GM18868 (cell line): ENCODE results near the gene TTC7B.
"Not testable (repeated sequence)": the region's sequence is repeated elsewhere in the genome, so short reads cannot be mapped to it uniquely, and the experiment has no call there.

ENCODE experiments used
- ATAC-seq: cut with Tn5 transposase; IDR thresholded peaks from one replicate; pipeline ENCODE4 v1.9.1; 2021; ENCODE audit warnings: mild to moderate bottlenecking, moderate library complexity; ENCODE audit not compliant: unreplicated experiment

Gene TTC7B

DNA sequence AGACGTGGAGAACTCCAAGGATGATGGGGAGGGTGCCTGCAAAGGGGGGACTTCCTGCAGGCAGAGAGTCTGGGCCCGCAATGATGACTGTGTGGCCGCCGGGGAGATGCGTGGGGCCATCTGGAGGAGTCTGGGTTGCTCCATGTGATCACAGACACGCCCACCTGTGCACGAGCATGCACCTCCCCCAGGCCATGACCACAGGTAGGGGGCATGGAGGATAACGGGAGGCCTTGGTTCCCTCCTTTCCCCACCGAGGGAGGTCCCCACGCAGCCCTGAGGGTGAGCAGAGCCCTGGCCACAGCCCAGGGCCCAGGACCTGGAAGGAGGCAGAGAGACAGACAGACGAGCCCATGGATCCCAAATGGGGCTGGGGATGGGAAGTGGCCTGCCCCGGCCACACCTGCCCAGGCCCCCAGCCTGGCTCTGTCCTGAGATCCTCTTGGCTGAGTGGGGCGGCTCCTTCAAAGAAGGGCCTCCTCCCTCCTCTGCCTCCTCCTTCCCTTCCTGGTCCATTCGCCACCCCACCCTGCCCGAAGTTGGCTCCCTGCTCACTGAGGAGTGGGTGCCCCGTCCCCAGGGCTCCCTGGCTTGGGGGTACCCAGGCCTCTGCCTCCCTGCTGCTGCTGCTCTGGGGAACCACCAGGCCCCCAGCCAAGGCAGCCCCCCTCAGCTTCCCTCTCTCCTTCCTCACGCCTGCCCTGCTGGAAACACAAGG lies 281.2 kb downstream of the TTC7B start:
- no peak for ATAC-seq

DNA sequence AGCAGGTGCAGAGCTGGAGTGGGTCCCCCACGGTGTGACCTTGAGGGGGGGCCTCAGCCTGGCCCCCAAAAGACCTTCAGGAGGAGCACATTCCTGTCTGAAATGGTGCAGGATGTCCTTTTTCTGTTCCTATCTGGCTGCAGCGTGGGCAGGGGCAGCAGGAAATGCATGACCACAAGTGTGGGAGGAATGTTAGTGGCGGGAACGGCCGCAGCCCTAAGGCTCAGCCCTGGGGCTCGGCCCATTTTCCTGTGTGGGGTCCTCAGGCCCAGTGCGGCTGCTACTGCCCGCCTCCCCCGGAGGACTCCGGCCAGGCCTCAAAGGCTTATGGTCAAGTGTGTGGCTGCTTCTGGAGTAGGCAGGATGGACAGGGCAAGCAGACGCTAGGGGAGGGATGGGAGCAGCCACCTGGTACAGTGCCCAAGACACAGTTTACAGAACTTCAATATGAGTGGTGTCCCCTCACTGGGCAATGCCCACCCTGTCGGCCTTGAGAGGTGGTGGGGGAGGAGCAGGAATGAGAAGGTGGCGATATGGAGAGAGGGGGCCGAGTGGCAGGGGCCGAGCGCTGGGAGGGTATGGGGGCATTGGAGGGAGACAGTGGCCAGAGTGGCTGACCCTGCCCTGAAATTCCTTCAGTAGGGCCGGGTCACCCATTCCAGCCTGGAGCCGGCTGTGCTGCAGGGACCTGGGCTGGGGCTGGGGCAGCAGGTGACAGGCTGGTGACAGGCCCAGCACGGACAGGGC lies 282.0 kb downstream of the TTC7B start:
- ATAC-seq = no peak

DNA sequence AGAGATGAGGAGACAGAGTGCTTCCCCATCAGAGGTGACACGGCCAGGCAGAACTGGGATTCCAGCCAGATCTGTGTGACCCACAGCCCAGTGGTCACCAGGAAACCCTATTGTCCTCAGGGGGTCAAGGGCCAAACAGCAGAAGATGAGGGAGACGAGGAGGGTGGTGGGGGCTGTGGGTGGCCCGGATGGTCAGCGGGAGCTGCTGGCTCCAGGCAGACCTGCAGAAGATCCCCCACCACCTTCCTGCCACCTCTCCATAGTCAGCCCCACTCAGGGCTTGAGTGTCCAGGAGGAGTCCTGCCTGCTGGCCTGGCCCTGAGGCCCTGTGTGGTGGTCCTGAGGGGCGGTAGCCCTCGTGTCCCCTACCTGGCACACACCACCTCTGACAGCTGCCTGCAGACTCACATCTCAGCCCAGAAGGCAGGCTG lies 282.6 kb downstream of the TTC7B start:
- ATAC-seq = no peak

DNA sequence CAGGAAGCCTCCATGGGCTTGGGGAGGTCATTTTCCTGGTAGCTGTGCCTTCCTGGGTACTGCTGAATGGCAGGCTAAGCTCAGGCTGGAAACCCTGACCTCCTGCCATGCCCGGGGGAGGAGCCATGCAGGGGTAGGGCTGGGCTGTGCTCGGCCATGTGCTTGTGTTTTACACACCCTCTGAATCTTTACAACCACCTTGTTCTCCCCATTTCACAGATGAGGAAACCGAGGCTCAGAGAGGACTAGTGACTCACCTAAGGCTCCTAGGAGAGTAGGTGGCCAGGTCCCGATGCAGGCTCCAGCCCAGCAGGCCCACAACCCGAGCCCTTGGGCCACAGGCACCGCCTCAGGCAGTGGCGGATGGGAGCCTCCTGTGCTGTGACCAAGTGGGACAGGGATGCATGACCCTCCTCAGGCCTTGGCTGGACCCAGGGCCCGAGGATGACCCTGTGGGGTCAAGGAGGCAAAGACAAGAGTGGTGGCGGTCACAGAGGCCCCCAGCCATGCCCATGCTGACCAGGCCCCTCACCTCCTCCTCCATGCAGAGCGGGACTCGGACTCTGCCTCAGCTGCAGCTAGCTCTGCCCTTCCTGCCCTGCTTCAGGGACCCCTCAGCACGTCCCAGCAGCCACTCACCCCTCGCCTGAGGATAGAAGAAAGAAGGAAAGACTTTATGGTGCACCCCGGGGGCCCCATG lies 283.3 kb downstream of the TTC7B start:
- no peak for ATAC-seq

DNA sequence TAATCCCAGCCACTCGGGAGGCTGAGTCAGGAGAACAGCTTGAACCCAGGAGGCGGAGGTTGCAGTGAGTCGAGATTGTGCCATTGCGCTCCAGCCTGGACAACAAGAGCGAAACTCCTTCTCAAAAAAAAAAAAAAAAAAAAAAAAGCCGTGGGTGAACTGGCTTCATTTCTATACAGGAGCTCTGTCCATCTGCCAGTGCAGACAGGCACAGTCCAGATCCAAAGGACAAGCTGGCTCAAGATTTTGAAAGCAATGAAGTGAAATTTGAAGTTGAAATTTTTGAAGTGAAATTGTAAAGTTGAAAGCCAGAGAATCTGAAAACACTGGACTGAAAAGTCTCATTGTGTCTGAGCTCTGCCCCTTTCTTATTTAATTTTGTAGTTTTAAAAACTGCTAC lies 284.7 kb downstream of the TTC7B start:
- no peak for ATAC-seq

DNA sequence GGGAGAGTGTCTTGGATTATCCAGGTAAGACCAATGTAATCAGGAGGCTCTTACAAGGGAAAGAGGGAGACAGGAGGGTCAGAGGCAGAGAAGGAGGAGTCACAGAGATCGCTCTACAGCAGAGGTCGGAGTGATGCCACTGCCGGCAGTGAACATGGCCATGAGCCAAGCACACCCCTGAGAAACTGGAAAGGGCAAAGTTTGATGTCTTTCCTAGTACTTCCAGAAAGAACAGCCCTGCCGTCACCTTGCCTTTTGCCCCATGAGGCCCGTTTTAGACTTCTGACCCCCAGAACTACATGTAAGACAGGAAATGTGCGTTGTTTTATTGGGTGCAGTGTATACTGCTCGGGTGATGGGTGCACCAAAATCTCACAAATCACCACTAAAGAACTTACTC lies 285.7 kb downstream of the TTC7B start:
- no peak for ATAC-seq

DNA sequence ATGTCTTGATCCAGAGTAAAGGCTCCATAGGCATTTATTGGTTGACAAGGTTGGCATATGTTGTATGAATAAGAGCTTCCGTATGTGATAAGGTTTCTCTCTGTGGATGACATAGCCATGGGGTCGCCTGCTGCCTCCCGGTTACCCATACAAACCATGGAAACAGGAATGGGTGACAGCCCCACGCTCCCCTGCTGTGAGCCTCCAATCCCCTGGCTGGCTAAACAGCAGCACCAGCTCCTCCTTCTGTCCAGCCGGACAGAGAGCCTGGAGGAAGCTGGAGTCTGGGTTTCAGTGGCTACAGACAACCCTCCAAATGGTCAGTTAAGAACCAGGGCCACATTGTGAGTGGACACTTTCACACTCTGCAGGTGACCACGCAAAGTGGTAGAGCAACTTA lies 288.3 kb downstream of the TTC7B start:
- ATAC-seq = no peak

DNA sequence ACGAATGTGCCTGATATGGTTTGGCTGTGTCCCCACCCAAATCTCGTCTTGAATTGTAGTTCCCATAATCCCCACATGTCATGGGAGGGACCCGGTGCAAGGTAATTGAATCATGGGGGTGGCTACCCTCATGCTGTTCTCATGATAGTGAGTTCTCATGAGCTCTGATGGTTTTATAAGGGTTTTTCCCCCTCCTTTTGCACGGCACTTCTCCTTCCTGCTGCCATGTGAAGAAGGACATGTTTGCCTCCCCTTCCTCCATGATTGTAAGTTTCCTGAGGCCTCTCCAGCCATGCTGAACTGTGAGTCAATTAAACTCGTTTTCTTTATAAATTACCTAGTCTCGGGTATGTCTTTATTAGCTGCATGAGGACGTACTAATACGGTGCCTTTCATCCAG lies 289.7 kb downstream of the TTC7B start:
- ATAC-seq = not testable (repeated sequence)

DNA sequence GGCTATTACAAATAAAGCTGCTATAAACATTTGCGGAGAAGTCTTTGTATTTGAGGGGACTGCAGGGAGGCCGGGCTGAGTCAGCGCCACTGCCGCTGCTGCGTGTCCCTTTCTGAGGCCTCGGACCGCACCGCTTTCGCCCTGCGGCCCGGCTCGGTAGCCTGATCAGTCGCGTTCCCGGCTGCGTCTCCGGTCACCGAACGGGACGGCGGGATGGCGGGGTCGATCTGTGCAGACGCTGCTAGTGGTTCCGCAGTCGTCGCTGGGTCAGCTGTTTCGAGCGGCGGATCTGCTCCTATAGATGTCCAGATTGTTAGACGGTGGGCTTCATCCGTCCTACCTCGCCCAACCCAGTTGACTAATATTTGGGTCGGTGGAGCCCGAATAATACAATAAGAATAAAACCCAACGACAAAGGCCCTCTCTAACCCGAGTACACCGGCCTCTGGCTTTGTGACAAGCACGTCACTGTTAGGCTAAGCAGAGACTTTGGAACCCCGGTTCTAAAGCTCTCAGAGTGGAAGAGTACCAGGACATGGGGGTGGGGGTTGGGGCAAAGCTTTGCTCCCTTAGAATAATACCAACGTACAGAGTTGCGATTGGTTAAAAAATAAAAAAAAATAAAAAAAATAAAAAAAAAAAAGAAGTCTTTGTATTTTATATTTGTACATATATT lies 290.7 kb downstream of the TTC7B start:
- ATAC-seq = not testable (repeated sequence)

DNA sequence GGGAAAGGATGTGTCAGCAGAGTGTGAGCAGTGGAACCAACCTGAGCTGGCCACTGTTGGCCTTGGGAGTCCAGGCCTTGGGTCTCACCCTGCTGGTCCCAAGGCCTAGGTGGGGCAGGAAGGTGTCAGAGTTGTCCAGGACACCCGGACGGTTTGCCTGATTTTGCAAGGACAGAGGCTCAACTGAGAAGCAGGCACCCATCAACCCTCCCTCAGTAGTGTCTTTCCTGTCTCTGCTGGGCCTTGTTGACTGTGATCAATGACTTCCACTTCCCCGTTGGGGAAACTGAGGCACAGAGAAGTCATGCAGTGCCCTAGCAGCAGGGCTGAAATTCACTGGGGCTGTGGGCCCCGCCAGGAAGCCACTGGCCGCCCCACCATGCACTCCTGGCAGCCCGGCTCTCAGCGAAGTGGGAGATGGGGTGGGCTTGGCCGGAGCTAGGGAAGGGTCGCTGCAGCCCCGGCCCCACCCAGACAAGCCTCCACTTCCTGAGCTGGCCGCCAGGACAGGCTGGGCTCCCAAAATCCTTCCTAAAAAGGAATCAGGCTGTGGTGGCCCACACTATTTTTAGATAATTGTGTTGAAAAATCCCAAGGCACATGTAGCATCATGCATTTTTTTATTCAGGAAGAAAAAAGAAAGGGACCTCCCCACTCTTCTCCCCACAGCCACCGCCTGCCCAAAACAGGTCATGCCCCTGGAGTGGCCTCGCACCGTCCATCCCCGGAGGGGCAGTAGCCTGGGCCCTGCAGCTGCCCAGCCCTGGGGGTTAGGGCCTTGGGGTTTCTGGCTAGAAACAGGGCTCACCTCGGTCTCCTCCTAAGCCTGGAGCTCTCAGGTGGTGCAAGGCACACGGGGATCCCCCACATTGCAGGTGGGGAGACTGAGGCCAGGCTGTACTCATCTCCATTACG lies 292.0 kb downstream of the TTC7B start:
- ATAC-seq = no peak

DNA sequence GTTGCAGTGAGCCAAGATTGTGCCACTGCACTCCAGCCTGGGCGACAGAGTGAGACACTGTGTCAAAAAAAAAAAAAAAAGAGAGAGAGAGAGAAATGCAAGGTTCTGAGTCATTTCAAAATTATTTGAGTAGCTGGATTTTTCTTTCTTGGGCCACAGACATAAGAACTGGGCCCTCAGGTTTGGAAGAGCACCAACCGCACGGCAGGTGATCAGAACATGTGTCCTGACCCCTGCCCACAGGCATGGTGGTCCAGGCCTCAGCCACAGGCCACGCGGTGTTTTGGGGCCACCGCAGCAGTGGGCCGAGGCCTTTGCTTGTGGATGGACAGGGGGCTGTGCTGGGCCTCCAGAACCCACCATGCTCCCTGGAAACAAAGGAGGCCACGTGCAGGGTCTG lies 292.7 kb downstream of the TTC7B start:
- no peak for ATAC-seq

DNA sequence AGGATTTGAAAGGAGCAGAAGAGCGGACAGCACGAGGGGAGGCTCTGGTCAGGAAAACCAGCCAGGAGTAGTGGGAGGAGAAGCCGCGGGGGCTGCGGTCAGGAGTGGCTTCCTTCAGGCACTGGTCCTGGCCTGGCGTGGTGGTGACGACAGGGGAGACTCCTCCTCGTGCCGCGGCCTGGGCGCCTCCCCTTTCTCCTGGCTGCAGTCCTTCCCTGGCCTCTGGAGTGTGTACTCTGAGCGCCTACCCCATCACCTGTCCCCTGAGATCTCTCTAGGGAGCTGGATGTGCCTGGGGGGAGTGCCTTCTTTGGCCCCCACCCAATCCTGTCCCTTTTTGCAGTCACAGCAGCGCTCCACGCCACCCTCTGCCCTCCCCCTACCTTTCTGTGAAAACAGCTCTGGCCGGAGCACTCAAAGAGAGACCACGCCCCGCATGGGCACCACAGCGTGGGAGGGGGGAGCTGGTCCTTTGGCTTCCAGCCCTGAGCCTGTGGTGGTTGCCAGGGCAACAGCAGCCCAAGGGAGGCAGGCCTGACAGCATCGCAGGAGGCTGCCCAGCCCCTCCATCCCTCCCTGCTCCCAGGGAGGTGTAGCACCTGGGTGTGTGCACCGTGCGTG lies 293.5 kb downstream of the TTC7B start:
- ATAC-seq = no peak

DNA sequence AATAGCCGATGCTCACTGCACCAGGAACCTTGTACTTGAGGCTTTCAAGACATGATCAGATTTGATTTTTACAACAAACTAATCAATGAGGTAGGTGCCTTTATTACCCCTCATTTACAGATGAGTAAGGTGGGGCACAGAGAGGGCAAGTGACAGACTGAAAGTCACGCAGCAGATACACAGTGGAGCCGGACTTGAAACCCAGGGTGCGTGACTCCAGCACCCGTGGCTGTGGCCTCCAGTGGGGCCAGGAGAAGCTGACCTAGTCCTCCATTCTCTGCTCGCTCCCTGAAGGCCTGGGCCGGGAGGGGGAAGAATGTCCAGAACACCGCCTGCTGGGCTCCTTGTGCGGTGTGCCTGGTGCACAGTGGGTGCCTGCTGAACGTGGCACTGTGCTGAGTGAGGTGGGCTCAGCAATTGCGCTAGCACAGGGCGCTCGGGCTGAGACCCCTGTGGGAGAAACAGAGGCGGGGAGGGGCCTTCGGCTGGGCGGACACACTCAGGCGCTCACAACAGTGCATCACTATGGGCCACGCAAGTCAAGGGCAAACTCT lies 294.2 kb downstream of the TTC7B start:
- no peak for ATAC-seq

DNA sequence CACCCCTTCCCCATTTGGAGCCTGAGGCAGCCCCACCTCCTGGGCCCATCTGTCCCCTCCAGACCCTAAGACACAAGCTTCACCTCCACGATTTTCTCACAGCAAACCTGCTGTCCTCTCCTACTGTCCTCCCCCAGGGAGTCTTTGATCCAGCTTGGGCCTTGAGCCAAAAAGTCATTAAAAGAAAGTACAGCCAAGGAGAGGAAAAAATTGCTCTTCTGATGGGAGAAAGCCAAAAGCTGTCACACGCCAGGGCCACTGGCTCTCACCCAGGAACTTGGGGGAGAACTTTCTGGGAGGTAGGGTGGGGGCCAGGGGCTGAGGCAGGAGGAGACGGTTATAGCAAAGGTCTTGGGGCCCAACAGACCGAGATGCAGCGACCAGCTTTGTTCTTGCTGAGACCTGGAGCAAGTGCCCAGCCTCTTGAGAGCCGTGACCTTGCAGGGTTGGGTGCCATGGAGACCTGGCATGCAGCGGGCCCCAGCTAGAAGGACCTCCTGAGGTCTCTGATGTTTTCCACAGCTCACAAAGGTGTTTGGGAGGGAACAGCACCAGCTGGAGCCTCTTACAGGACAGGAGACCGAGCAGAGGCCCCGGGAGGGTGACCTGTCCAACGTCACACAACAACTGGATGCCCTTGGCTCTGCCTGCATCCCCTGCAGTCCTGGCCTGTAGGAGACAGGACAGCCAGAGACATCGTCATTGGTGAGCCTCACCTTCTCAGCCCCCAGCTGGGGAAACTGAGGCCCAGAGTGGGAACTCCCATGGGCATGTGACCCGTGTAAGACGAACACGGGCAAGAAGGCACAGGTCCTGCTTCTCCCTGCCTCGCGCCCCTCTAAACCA lies 294.9 kb downstream of the TTC7B start:
- no peak for ATAC-seq

DNA sequence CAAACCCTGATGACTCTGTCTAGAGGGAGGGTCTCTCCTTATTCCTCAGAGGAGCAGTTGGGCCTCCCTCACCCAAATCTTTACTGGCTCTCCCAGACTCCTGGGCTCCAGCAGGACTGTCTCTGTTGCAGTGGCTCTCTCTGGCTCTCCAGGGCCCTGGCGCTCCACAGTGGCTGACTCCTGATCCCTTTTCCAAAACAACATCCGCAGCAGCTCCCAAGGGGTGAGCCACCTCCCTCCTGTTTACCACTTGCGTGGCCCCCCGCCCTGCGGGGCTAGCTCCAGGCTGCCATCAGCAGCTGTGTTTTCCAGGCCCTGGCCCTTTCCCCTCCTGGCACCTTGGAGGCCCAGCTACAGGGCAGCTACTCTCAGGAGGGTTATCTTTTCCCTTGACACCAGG lies 295.9 kb downstream of the TTC7B start:
- no peak for ATAC-seq

DNA sequence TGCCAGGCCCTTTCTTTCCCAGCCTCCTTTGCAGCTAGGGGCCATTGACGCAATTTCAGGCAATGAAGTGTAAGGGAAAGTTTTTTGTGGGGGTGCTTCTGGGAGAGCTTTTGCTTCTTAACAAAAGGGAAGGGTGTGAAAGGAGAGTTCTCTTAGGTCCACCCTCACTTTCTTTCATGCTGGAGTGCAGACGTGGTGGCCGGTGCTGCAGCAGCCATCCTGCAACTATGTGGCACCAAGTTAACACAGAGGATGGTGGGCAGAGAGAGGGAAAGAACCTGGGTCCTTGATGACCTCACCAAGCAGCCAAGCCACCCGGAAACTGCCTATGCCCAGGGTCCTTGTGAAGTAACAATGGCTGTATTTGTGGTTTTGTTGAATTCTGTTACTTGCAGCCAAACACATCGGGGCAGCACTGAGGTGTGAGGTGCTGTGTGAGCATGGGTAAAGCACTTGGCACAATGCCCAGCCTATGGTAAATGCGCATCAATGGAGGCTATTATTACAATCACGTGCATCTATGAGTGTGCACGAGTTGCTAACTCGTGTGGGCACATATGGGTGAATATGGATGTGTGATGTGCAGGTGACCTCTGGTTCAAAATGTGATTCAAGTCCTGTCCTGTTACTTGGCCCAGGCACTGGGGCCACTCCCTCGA lies 296.8 kb downstream of the TTC7B start:
- no peak for ATAC-seq

DNA sequence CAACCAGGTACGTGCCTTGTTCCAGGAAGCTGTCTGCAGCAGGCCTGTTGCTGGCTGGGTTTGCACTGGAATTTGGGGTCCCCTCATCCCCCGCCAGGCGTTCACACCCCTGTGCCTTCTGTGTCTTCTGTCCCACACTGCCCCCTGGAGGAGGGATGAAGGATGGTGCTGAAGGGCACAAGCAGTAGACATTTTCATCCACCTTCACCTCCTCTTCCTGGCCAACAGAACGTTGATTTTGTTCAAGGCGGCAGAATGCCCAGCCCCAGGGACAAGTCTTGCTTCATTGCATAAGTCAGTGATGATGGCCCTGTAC lies 297.3 kb downstream of the TTC7B start:
- no peak for ATAC-seq
